ENCODE results near the gene CA10.

The CA10 gene

GRCh38 chr17:51946311-51946710, 212.2 kb downstream of the CA10 start:
- no peaks in the 10 kb centered on the region for H3K9me2 ChIP-seq (replicated peaks; ENCODE audit: insufficient read depth, low read length)
- no peaks in the 10 kb centered on the region for H3K27me3 ChIP-seq (ENCODE audit: low read length)
- TF ChIP-seq CTCF (IDR thresholded peaks at IDR 0.05; ENCODE audit: insufficient read depth, low read length, poor library complexity, severe bottlenecking), result no peak
- TF ChIP-seq EZH2phosphoT487 (conservative IDR thresholded peaks at IDR 0.05; ENCODE audit: low read length), result no peak

GRCh38 chr17:51941272-51941671, 217.2 kb downstream of the CA10 start:
- no peak overlapping the region for H3K4me2 ChIP-seq (ENCODE audit: low read depth, low read length, poor library complexity, severe bottlenecking)
- TF ChIP-seq EZH2phosphoT487 (conservative IDR thresholded peaks at IDR 0.05; ENCODE audit: low read length) (no peak), CTCF (IDR thresholded peaks at IDR 0.05; ENCODE audit: insufficient read depth, low read length, poor library complexity, severe bottlenecking) (no peak)
- H2AFZ ChIP-seq (ENCODE audit: low read depth, low read length, severe bottlenecking), result no peak overlapping the region

More at GRCh38 chr17:51946311-51946710, 212.2 kb downstream of the CA10 start:
- no peak overlapping the region for H2AFZ ChIP-seq (ENCODE audit: low read depth, low read length, severe bottlenecking)
- no peak overlapping the region for H3K27ac ChIP-seq (ENCODE audit: low read depth, low read length)
- H4K20me1 ChIP-seq (ENCODE audit: low read depth, low read length), result no peaks in the 10 kb centered on the region
- no peaks in the 10 kb centered on the region for H3K36me3 ChIP-seq (ENCODE audit: low read length)
- H3K9me3 ChIP-seq (ENCODE audit: insufficient read depth, low read length), result no peaks in the 10 kb centered on the region
- no peak overlapping the region for H3K4me2 ChIP-seq (ENCODE audit: low read depth, low read length, poor library complexity, severe bottlenecking)
- H3F3A ChIP-seq (ENCODE audit: insufficient read depth), result no peaks in the 10 kb centered on the region
- H3K4me3 ChIP-seq (ENCODE audit: insufficient read depth, low read length, poor library complexity, severe bottlenecking), result no peak overlapping the region
- no peaks in the 10 kb centered on the region for H3K79me2 ChIP-seq (ENCODE audit: insufficient read depth, low read length)
- H3K9ac ChIP-seq (ENCODE audit: low read length), result no peak overlapping the region

GRCh38 chr17:51937264-51937663, 221.2 kb downstream of the CA10 start:
- Histone ChIP-seq H3K36me3 (ENCODE audit: low read length) (no peaks in the 10 kb centered on the region), H3K9ac (ENCODE audit: low read length) (no peak overlapping the region), H4K20me1 (ENCODE audit: low read depth, low read length) (no peaks in the 10 kb centered on the region), H3K27ac (ENCODE audit: low read depth, low read length) (no peak overlapping the region), H3K9me2 (replicated peaks; ENCODE audit: insufficient read depth, low read length) (no peaks in the 10 kb centered on the region), H3K27me3 (ENCODE audit: low read length) (no peaks in the 10 kb centered on the region), H3K79me2 (ENCODE audit: insufficient read depth, low read length) (no peaks in the 10 kb centered on the region), H3K4me3 (ENCODE audit: insufficient read depth, low read length, poor library complexity, severe bottlenecking) (no peak overlapping the region), H3K4me2 (ENCODE audit: low read depth, low read length, poor library complexity, severe bottlenecking) (no peak overlapping the region), H3F3A (ENCODE audit: insufficient read depth) (no peaks in the 10 kb centered on the region), H2AFZ (ENCODE audit: low read depth, low read length, severe bottlenecking) (no peak overlapping the region), H3K9me3 (ENCODE audit: insufficient read depth, low read length) (no peaks in the 10 kb centered on the region)
- TF ChIP-seq CTCF (IDR thresholded peaks at IDR 0.05; ENCODE audit: insufficient read depth, low read length, poor library complexity, severe bottlenecking), result no peak

More at GRCh38 chr17:51941272-51941671, 217.2 kb downstream of the CA10 start:
- Histone ChIP-seq H3K27ac (ENCODE audit: low read depth, low read length) (no peak overlapping the region), H3F3A (ENCODE audit: insufficient read depth) (no peaks in the 10 kb centered on the region), H3K4me3 (ENCODE audit: insufficient read depth, low read length, poor library complexity, severe bottlenecking) (no peak overlapping the region), H3K9me3 (ENCODE audit: insufficient read depth, low read length) (no peaks in the 10 kb centered on the region), H3K36me3 (ENCODE audit: low read length) (no peaks in the 10 kb centered on the region), H3K9me2 (replicated peaks; ENCODE audit: insufficient read depth, low read length) (no peaks in the 10 kb centered on the region), H3K79me2 (ENCODE audit: insufficient read depth, low read length) (no peaks in the 10 kb centered on the region), H4K20me1 (ENCODE audit: low read depth, low read length) (no peaks in the 10 kb centered on the region), H3K9ac (ENCODE audit: low read length) (no peak overlapping the region), H3K27me3 (ENCODE audit: low read length) (no peaks in the 10 kb centered on the region)

Data from SU-DHL-6 (cell line).